HG03095 (cell line): ENCODE measurements around the gene ZDHHC21.

Experiments
- ATAC-seq: cut with Tn5 transposase; IDR thresholded peaks from one replicate; pipeline ENCODE4 v1.9.1; 2021; ENCODE audit warnings: moderate library complexity; ENCODE audit not compliant: unreplicated experiment

Gene ZDHHC21

GRCh38 chr9:14693251-14693861 is at the start of gene ZDHHC21:
TSS of gene ZDHHC21 (minus strand) at chr9:14693432. CDS start at chr9:14674340, 19,092 bp downstream.
- ATAC-seq: peak; percentile 73

DNA sequence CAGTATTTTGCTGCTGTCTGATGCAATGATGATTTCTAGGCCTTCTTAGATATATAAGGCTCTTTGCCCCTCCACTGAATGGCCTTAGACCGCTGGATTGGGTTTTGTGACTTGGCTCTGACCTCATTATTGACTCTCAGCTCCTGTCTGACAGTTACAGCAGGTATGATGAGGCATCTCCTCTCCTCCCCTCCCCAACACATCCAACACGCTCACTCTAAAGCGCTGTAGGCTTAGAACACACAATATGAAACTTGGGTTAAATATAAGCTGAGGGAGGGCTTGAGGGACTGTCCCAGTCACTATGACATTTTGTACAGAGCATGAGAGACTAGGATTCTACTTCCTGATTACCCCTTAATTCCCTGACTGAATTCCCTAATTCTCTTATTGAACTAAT is 48.1 kb upstream of the ZDHHC21 start:
- ATAC-seq: peak; percentile 92

GRCh38 chr9:14733133-14733532 is 39.9 kb upstream of the ZDHHC21 start:
- no peak for ATAC-seq

DNA sequence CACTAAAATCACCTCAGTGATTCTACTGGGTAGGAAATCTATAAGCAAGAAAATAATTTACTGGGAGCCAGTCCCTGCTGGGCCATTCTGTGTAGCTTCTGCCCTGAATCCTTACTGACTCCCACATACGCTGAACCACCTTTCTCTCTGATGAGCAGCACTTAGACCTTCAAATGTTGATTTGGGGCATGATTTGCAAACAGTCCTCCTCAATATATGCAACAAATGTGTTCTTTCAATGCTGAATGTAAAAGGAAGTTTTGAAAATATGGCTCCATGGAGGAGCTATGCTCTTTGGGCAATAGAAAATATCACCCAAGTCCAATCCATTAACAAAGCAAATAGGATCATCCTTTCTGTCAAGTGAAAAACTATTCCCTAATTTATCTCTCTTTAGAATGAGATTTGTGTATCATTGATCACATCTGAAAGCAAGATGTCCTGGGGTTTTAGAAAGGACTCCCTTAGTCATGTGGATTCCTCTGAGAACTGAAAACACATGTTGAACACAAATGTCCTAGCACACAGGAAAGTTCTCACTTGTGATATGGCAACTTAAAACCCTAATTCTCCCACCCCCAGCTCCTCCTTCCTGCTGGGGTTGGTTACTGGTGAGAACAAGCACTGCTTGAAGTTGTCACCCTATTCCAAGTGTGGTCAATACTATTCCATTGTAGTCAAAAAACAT is 38.2 kb upstream of the ZDHHC21 start:
- ATAC-seq: no peak

GRCh38 chr9:14730461-14730898 is 37.2 kb upstream of the ZDHHC21 start:
- ATAC-seq: no peak

GRCh38 chr9:14723301-14723700 is 30.1 kb upstream of the ZDHHC21 start:
- ATAC-seq: no peak

DNA sequence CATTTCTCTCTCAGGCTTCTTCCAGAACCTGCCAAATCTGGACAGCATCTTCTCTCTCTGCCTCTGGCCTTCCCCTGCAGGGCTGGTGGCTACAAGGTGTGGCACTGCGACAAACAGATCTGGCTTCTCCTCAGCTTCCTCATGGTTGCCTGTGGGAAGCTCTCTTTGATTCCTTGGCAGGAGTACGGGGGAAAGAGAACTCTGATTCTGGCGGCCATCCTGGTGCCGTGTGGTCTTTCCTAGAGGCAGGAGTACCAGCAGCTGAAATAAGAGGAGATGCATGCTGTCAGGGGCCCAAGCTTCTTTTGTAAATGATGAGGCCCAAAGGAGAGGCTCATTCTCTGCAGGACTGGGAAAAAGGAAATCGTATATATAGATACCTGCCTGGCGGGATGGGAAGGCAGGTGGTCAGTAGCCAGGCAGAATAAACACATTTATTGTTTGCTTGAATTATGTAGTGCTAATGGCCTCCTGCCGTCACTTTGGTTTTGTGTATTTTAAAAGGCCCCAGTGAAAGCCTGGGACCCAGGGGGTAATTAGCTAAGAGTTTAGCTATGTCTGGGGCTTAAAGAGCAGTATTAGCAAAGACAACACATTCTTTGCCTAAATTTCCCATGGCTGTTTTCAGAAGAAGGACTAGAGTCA is 29.3 kb upstream of the ZDHHC21 start, which contains the start of gene CER1:
Gene CER1, minus strand, starts transcription at position 343 of the 645 bp plus-strand sequence. Its CDS starts 61 bp downstream, at position 282.
- ATAC-seq: no peak

GRCh38 chr9:14719231-14719923 is 26.1 kb upstream of the ZDHHC21 start:
- ATAC-seq: no peak

GRCh38 chr9:14715102-14715501 is 21.9 kb upstream of the ZDHHC21 start:
- ATAC-seq: no peak

DNA sequence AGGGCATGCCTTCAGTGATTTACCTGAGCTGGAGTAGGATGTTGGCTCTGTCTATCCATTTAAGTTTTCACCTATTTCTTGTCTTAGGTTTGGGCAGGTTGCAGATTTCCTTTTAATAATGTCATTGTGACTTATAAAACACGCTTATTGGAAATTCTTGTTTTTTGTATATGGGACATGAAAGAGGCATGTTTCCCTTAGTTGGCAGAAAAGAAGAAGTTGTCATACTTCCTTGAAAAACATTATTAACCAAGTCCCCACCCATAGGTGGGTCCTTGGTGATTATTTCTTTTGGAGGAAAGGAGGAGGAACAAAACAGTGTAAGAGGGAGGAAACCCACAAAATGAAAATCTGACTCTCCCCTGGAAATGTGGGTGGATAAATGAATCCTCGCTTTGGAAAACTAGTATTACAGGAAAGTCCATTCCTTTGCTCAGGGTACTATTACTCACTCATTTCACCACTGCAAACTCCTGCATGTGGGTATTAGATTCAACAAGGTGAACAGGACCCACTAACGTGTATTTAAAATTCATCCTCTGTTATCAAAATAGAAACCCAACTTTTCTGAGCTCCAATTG is 20.0 kb upstream of the ZDHHC21 start:
- ATAC-seq: no peak

DNA sequence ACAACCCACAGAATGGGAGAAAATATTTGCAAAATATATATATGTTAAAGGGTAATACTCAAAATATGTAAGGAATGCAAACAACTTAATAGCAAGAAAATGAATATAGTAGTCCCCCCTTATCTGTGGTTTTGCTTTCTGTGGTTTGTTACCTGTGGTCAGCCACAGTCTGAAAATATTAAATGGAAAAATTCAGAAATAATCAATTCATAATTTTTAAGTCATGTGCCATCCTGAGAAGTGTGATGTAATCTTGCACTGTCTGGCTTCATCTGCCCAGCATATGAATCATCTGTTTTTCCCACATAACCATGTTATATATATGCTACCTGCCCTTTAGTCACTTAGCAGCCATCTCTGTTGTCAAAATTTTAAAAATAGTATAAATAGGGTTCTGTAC is 17.6 kb upstream of the ZDHHC21 start:
- ATAC-seq: no peak

DNA sequence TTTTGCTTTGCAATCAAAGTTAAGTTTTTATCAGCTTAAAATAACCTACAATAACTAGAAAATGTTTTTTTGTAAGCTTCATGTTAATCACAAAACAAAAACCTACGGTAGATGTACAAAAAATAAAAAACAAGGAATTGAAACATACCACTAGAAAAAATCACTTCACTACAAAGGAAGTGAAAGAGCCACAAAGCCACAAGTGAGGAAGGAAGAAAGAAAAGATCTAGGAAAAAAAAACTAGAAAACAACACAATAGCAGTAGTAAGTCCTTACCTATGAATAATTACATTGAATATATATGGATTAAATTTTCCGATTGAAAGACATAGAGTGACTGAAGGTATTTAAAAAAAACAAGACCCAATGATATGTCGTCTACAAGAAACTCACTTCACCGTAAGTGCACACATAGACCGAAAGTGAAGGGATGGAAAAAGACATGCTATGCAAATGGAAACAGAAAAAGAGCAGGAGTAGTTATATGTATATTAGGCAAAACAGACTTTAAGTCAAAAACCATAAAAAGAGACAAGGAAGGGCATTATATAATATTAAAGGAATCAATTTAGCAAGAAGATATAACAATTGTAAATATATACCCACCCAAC is 13.4 kb upstream of the ZDHHC21 start:
- ATAC-seq: peak; percentile 66

GRCh38 chr9:14705079-14705478 is 11.8 kb upstream of the ZDHHC21 start:
- ATAC-seq: no peak

- ATAC-seq: no peak
These were observed 11.0 kb upstream of the ZDHHC21 start for GRCh38 chr9:14704281-14704680.

DNA sequence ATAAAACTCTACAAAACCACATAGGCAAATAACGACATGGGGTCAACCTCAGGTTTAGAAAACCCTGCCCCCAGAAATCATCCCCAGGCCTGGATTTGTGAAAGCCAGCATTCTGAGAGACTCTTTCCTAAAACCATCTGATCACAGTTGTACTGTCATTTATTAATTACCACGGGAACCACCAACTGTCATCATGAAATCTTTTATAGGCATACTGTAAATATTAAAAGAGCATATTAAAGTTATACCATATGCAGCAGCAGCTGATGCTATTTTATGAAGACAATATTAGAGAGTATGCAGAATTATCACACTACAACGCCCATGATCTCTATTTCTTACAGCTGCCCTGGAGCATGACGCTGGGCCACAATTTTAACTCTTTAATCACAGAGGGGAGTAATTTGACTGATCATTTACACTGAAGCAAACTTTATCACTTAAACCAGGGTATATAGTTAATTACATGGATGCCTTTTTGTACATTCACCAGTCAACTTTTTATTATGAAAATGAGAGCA is 9.0 kb upstream of the ZDHHC21 start:
- no peak for ATAC-seq

- ATAC-seq: peak; percentile 36
These were observed 572 bp downstream of the ZDHHC21 start for GRCh38 chr9:14692470-14693250.

GRCh38 chr9:14690948-14691730 is 2.1 kb downstream of the ZDHHC21 start:
- ATAC-seq: no peak

DNA sequence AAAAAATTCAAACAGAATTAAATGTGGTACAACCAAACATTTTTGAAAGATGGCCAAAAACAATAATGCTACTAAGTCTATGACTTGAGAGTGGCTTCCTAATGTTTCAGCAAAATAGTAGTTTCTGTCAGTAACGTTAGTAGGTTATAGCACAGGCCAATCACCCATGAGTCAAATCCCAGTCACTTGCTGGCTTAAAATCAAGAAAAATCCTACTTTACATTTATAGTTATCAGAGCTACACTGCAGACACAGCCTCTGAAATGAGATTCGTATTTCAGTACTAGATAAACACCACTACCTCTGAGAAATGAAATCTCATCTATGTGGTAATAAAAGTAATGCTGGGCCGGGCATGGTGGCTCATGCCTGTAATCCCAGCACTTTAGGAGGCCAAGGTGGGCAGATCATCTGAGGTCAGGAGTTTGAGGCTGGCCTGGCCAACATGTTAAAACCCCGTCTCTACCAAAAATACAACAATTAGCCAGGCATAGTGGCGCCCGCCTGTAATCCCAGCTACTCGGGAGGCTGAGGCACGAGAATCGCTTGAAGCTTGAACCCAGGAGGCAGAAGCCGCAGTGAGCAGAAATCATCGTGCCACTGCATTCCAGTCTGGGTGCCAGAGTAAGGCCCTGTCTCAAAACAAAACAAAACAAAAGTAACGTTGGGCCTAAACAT is 6.1 kb downstream of the ZDHHC21 start:
- no peak for ATAC-seq
